Loucy (cell line): ENCODE data around the gene DEPDC4.

Experiments used
- H2AFZ ChIP-seq: fragments of 200-600 bp; sonication (generic); 2 replicates; pipeline ENCODE4 v1.6.0; 2016; ENCODE audit warnings: antibody characterized with exemption, mild to moderate bottlenecking, low read length, moderate library complexity
- H3F3A ChIP-seq: fragments of 200-600 bp; 2 replicates; pipeline ENCODE4 v1.6.0; 2016; ENCODE audit warnings: antibody characterized with exemption, low read depth, mild to moderate bottlenecking
- H3K27me3 ChIP-seq: fragments of 200-600 bp; sonication (generic); 2 replicates; pipeline ENCODE4 v1.6.1; 2014; ENCODE audit warnings: low read length, mild to moderate bottlenecking; ENCODE audit not compliant: insufficient read depth, poor library complexity, severe bottlenecking
- H3K36me3 ChIP-seq: fragments of 200-600 bp; sonication (generic); 2 replicates; pipeline ENCODE4 v1.6.1; 2016; ENCODE audit warnings: low read length; ENCODE audit not compliant: insufficient read depth
- H3K4me1 ChIP-seq: fragments of 200-600 bp; sonication (generic); 2 replicates; pipeline ENCODE4 v1.5.1; 2014; ENCODE audit warnings: low read length, mild to moderate bottlenecking; ENCODE audit not compliant: insufficient read depth, poor library complexity, severe bottlenecking
- H3K4me2 ChIP-seq: fragments of 200-600 bp; sonication (generic); 2 replicates; pipeline ENCODE4 v1.6.0; 2014; ENCODE audit warnings: antibody characterized with exemption, low read length, low read depth, mild to moderate bottlenecking; ENCODE audit not compliant: poor library complexity, severe bottlenecking
- H3K4me3 ChIP-seq: fragments of 200-600 bp; sonication (generic); 2 replicates; pipeline ENCODE4 v1.5.1; 2014; ENCODE audit warnings: low read length, mild to moderate bottlenecking, mixed read lengths; ENCODE audit not compliant: poor library complexity, severe bottlenecking
- H3K79me2 ChIP-seq: fragments of 200-600 bp; sonication (generic); 2 replicates; pipeline ENCODE4 v1.6.1; 2014; ENCODE audit warnings: low read length; ENCODE audit not compliant: insufficient read depth
- H3K9ac ChIP-seq: fragments of 200-600 bp; sonication (generic); 2 replicates; pipeline ENCODE4 v1.6.0; 2014; ENCODE audit warnings: mild to moderate bottlenecking, low read depth, low read length, moderate library complexity; ENCODE audit not compliant: poor library complexity, severe bottlenecking
- H3K9me2 ChIP-seq: fragments of 200-600 bp; sonication (generic); replicated peaks from 2 replicates; pipeline ENCODE4 v1.6.1; 2016; ENCODE audit warnings: low read depth, low read length, mixed read lengths
- H3K9me3 ChIP-seq: fragments of 200-600 bp; sonication (generic); 2 replicates; pipeline ENCODE4 v1.6.1; 2014; ENCODE audit warnings: mild to moderate bottlenecking, antibody characterized with exemption, low read length, low read depth; ENCODE audit not compliant: insufficient read depth
- H4K20me1 ChIP-seq: fragments of 200-600 bp; sonication (generic); 2 replicates; pipeline ENCODE4 v1.6.0; 2014; ENCODE audit warnings: antibody characterized with exemption, low read length, mild to moderate bottlenecking; ENCODE audit not compliant: insufficient read depth, poor library complexity, severe bottlenecking
- CTCF ChIP-seq: fragments of 200-600 bp; sonication (generic); conservative IDR thresholded peaks from 2 replicates; pipeline ENCODE4 v1.5.1; 2014; ENCODE audit warnings: mild to moderate bottlenecking, antibody characterized with exemption, low read length
- EZH2phosphoT487 ChIP-seq: fragments of 200-600 bp; IDR thresholded peaks from 2 replicates; pipeline ENCODE4 v1.6.1; 2018; ENCODE audit warnings: antibody characterized with exemption, mild to moderate bottlenecking, moderate library complexity, borderline replicate concordance

The DEPDC4 gene

GRCh38 chr12:100215209-100215608 is 51.7 kb downstream of the DEPDC4 start:
- H3K9me3 ChIP-seq = no peaks in the 10 kb centered on the region
- no peaks in the 10 kb centered on the region for H3K9me2 ChIP-seq
- H3F3A ChIP-seq = no peaks in the 10 kb centered on the region
- no peak overlapping the region for H3K4me2 ChIP-seq
- no peak overlapping the region for H3K9ac ChIP-seq
- H2AFZ ChIP-seq = no peak overlapping the region
- no peaks in the 10 kb centered on the region for H3K79me2 ChIP-seq
- no peaks in the 10 kb centered on the region for H3K27me3 ChIP-seq
- H3K4me3 ChIP-seq = no peak overlapping the region
- H4K20me1 ChIP-seq = no peaks in the 10 kb centered on the region
- no peak for TF ChIP-seq CTCF
- TF ChIP-seq EZH2phosphoT487 = no peak
- peaks cover 42% of the 10 kb centered on the region; the same call in 1 of the 2 replicates for H3K36me3 ChIP-seq
- no peaks in the 10 kb centered on the region for H3K4me1 ChIP-seq

- no peak overlapping the region for H3K4me2 ChIP-seq
- no peaks in the 10 kb centered on the region for H3K9me3 ChIP-seq
- H3K79me2 ChIP-seq = no peaks in the 10 kb centered on the region
- H2AFZ ChIP-seq = no peak overlapping the region
- H3K9me2 ChIP-seq = no peaks in the 10 kb centered on the region
- H3K4me1 ChIP-seq = no peaks in the 10 kb centered on the region
- no peak overlapping the region for H3K9ac ChIP-seq
- no peaks in the 10 kb centered on the region for H3K27me3 ChIP-seq
- TF ChIP-seq CTCF (no peak), EZH2phosphoT487 (no peak)
- peaks cover 40% of the 10 kb centered on the region; the same call in 1 of the 2 replicates for H3K36me3 ChIP-seq
- H3K4me3 ChIP-seq = no peak overlapping the region
- H3F3A ChIP-seq = no peaks in the 10 kb centered on the region
- H4K20me1 ChIP-seq = no peaks in the 10 kb centered on the region
Observed at GRCh38 chr12:100214518-100214917, 52.4 kb downstream of the DEPDC4 start.

DNA sequence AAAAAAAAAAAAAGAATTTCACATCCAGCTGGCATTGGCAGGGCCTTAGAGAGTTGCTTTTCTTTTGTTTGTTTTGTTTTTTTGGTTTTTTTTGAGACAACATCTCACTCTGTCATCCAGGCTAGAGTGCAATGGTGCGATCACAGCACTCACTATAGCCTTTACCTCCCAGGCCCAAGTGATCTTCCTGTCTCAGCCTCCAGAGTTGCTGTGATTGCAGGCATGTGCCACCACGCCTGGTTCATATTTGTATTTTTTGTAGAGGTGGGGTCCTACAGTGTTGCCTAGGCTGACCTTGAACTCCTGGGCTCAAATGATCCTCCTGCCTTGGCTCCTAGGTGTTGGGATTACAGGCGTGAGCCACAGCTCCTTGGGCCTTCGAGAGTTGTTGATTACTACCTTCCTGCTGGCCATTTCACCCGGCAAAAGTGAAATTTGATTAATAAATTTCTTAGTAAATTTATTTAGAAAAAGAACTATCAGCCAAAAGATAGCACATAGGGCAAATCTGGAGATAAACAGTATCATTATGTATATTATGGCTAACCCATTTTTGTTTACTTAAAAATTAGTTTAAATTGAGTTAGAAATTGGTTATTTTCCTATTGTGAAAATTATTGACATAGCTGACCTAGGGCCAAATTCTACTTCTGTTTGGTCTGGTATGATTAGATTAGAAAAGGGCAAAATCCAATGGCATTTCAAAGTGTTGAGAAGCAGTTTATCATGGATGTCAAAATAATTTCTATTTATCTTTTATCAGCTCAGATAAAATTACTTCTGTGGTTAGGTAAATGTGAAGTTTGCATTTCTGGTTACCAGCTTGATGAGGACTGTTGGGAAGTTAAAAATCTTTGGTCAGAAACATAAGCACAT is 53.6 kb downstream of the DEPDC4 start:
- Histone ChIP-seq H3K9me2 (no peaks in the 10 kb centered on the region), H3K27me3 (no peaks in the 10 kb centered on the region), H3K4me3 (no peak overlapping the region), H2AFZ (no peak overlapping the region), H3F3A (no peaks in the 10 kb centered on the region), H4K20me1 (no peaks in the 10 kb centered on the region), H3K9me3 (no peaks in the 10 kb centered on the region), H3K4me1 (no peaks in the 10 kb centered on the region), H3K9ac (no peak overlapping the region), H3K4me2 (no peak overlapping the region), H3K36me3 (peaks cover 42% of the 10 kb centered on the region; the same call in 1 of the 2 replicates), H3K79me2 (no peaks in the 10 kb centered on the region)
- TF ChIP-seq EZH2phosphoT487 = no peak
- TF ChIP-seq CTCF = no peak
